Astrocyte (in vitro differentiated cells and primary cell): ENCODE measurements around the gene HENMT1. TPM values are rescaled to one million over a fixed set of nuclear protein-coding genes. Genes with fewer than 3 reads are reported as not detected.

Experiments used
- DNase-seq: peaks from one replicate; pipeline ENCODE4 v3.0.0-alpha.2; 2010; ENCODE audit warnings: low read depth
- FAIRE-seq: peaks from 2 replicates; lab custom pipeline; 2011; peaks lifted over from hg19 to GRCh38; lab: Jason Lieb, UNC
- H2AFZ ChIP-seq: 2 replicates; pipeline ENCODE4 v1.6.0; 2012; ENCODE audit warnings: low read depth, low read length, inconsistent platforms
- H3K27ac ChIP-seq: 2 replicates; pipeline ENCODE4 v1.5.1; 2011; ENCODE audit warnings: low read depth, low read length, inconsistent platforms
- H3K27me3 ChIP-seq: 2 replicates; pipeline ENCODE4 v1.6.0; 2011; ENCODE audit warnings: low read length, inconsistent platforms; ENCODE audit not compliant: insufficient read depth
- H3K36me3 ChIP-seq: 2 replicates; pipeline ENCODE4 v1.5.1; 2011; ENCODE audit warnings: low read length, inconsistent platforms; ENCODE audit not compliant: insufficient read depth
- H3K4me1 ChIP-seq: 2 replicates; pipeline ENCODE4 v1.5.1; 2011; ENCODE audit warnings: low read length, inconsistent platforms; ENCODE audit not compliant: insufficient read depth
- H3K4me2 ChIP-seq: 2 replicates; pipeline ENCODE4 v1.6.0; 2012; ENCODE audit warnings: low read length, inconsistent platforms
- H3K4me3 ChIP-seq: 2 replicates; pipeline ENCODE4 v1.5.1; 2011; ENCODE audit warnings: low read depth, mild to moderate bottlenecking, low read length, inconsistent platforms; ENCODE audit not compliant: insufficient read depth
- H3K79me2 ChIP-seq: 2 replicates; pipeline ENCODE4 v1.6.0; 2012; ENCODE audit warnings: mild to moderate bottlenecking, low read length, inconsistent platforms; ENCODE audit not compliant: insufficient read depth
- H3K9ac ChIP-seq: 2 replicates; pipeline ENCODE4 v1.6.0; 2012; ENCODE audit warnings: mild to moderate bottlenecking, low read length, inconsistent platforms
- H3K9me3 ChIP-seq: 2 replicates; pipeline ENCODE4 v1.5.1; 2012; ENCODE audit warnings: low read depth, mild to moderate bottlenecking, low read length, inconsistent platforms; ENCODE audit not compliant: insufficient read depth
- H4K20me1 ChIP-seq: 2 replicates; pipeline ENCODE4 v1.6.0; 2012; ENCODE audit warnings: low read length, inconsistent platforms; ENCODE audit not compliant: insufficient read depth
- H3K27ac Mint-ChIP-seq: one replicate; pipeline ENCODE4 v1.8.0; 2021; ENCODE audit warnings: mild to moderate bottlenecking, mixed read lengths; ENCODE audit not compliant: unreplicated experiment
- H3K27me3 Mint-ChIP-seq: one replicate; pipeline ENCODE4 v1.8.0; 2021; ENCODE audit warnings: low read depth, mixed read lengths; ENCODE audit not compliant: unreplicated experiment
- H3K36me3 Mint-ChIP-seq: one replicate; pipeline ENCODE4 v1.8.0; 2021; ENCODE audit warnings: low read depth, mixed read lengths; ENCODE audit not compliant: unreplicated experiment
- H3K4me1 Mint-ChIP-seq: one replicate; pipeline ENCODE4 v1.8.0; 2021; ENCODE audit warnings: low read depth, mixed read lengths; ENCODE audit not compliant: unreplicated experiment
- H3K4me3 Mint-ChIP-seq: one replicate; pipeline ENCODE4 v1.8.0; 2021; ENCODE audit warnings: mild to moderate bottlenecking, moderate library complexity, mixed read lengths; ENCODE audit not compliant: unreplicated experiment
- H3K9me3 Mint-ChIP-seq: one replicate; pipeline ENCODE4 v1.8.0; 2021; ENCODE audit warnings: mild to moderate bottlenecking, mixed read lengths; ENCODE audit not compliant: unreplicated experiment
- EZH2 ChIP-seq: IDR thresholded peaks from 2 replicates; pipeline ENCODE4 v1.6.1; 2012; ENCODE audit warnings: mild to moderate bottlenecking, low read length, inconsistent platforms; ENCODE audit not compliant: insufficient read depth
- total RNA-seq: library from RNA; stranded (reverse); gene quantifications from 2 replicates; pipeline ENCODE4 v1.2.1, GENCODE V29; 2021
- TF ChIP-seq, protein P1 (sequence below): IDR thresholded peaks from 2 replicates; pipeline ENCODE4 v1.5.1; 2011; ENCODE audit warnings: low read depth, mild to moderate bottlenecking, inconsistent platforms, low read length, moderate library complexity; ENCODE audit not compliant: insufficient read depth

HENMT1 gene
- total RNA-seq, 1 donor from 2014 or later: 2.2 TPM

DNA sequence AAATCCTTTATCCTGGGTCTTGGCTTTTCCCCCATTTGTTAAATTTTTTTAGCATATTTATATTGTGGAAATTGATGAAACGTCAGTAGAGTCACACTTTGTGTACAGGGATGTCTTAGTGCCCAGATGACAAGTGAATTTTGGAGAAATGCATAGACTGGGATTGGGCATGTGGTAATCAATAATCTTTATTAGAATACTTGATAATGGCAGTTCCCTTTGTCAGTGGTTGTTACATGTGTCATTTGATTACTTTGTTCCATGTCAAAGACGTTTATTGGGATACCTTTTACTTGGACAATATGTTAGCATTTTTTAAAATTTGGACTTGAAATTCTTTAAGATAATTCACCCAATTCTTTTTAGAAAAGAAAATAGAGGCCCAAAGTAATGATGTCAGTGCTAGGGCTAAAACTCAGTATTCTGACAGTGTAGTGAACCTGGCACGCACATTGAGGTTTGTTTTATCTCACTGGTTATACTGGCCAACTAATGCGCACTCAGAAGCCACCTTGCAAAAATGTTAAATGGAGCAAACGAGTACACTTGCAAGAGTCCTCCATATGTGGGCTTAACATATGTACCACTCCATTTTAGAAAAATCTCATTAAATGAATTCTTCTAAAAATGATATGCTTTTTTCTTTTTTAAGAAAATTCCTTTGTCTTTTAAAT is 40.4 kb upstream of the HENMT1 start:
- no peaks in the 10 kb centered on the region for H3K27me3 Mint-ChIP-seq

GRCh38 chr1:108699375-108700332 is 38.8 kb upstream of the HENMT1 start:
- Mint-ChIP-seq H3K4me1 (peaks cover 9% of the 10 kb centered on the region), H3K36me3 (peaks cover 16% of the 10 kb centered on the region)

More for the DNA sequence above, 40.4 kb upstream of the HENMT1 start:
- H3K9me3 ChIP-seq: no peaks in the 10 kb centered on the region
- H3K79me2 ChIP-seq: peaks cover 18% of the 10 kb centered on the region
- H3K4me3 Mint-ChIP-seq: no peak overlapping the region
- TF ChIP-seq, protein P1, sequence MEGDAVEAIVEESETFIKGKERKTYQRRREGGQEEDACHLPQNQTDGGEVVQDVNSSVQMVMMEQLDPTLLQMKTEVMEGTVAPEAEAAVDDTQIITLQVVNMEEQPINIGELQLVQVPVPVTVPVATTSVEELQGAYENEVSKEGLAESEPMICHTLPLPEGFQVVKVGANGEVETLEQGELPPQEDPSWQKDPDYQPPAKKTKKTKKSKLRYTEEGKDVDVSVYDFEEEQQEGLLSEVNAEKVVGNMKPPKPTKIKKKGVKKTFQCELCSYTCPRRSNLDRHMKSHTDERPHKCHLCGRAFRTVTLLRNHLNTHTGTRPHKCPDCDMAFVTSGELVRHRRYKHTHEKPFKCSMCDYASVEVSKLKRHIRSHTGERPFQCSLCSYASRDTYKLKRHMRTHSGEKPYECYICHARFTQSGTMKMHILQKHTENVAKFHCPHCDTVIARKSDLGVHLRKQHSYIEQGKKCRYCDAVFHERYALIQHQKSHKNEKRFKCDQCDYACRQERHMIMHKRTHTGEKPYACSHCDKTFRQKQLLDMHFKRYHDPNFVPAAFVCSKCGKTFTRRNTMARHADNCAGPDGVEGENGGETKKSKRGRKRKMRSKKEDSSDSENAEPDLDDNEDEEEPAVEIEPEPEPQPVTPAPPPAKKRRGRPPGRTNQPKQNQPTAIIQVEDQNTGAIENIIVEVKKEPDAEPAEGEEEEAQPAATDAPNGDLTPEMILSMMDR: no peak
- TF ChIP-seq EZH2: no peak
- no peak overlapping the region for H3K27ac ChIP-seq
- no peak for DNase-seq
- peaks cover 14% of the 10 kb centered on the region for H3K4me1 ChIP-seq
- no peak overlapping the region for H2AFZ ChIP-seq
- H3K27me3 ChIP-seq: no peaks in the 10 kb centered on the region
- H3K27ac Mint-ChIP-seq: no peak overlapping the region
- H3K9me3 Mint-ChIP-seq: peaks cover 2% of the 10 kb centered on the region
- peaks cover 47% of the 10 kb centered on the region for H3K36me3 ChIP-seq
- peaks cover 8% of the 10 kb centered on the region for H3K4me1 Mint-ChIP-seq
- no peak for FAIRE-seq
- H3K4me3 ChIP-seq: no peak overlapping the region
- H3K36me3 Mint-ChIP-seq: peaks cover 16% of the 10 kb centered on the region
- H3K9ac ChIP-seq: no peak overlapping the region
- H4K20me1 ChIP-seq: peaks cover 29% of the 10 kb centered on the region
- H3K4me2 ChIP-seq: no peak overlapping the region

More at GRCh38 chr1:108699375-108700332, 38.8 kb upstream of the HENMT1 start:
- Histone ChIP-seq H3K79me2 (peaks cover 35% of the 10 kb centered on the region), H2AFZ (no peak overlapping the region), H3K9me3 (no peaks in the 10 kb centered on the region), H3K36me3 (peaks cover 58% of the 10 kb centered on the region), H3K9ac (no peak overlapping the region), H3K4me1 (peaks cover 12% of the 10 kb centered on the region), H3K4me3 (no peak overlapping the region), H4K20me1 (peaks cover 42% of the 10 kb centered on the region), H3K4me2 (no peak overlapping the region), H3K27me3 (no peaks in the 10 kb centered on the region), H3K27ac (no peak overlapping the region)
- Mint-ChIP-seq H3K4me3 (no peak overlapping the region), H3K9me3 (peaks cover 2% of the 10 kb centered on the region), H3K27ac (no peak overlapping the region), H3K27me3 (no peaks in the 10 kb centered on the region)
- no peak for FAIRE-seq
- TF ChIP-seq, protein P1: no peak
- TF ChIP-seq EZH2: no peak
- DNase-seq: no peak
